ENCODE measurements around the gene CTNNBIP1.
A peak's percentile ranks its signal among the peaks of the same experiment; 100 is the strongest.

CTNNBIP1 gene

GRCh38 chr1:9904596-9904995 lies 5.5 kb downstream of the CTNNBIP1 start:
- no peak for DNase-seq (ENCODE audit: low read depth, low spot score)

GRCh38 chr1:9903801-9904527 lies 6.1 kb downstream of the CTNNBIP1 start:
- DNase-seq (ENCODE audit: low read depth, low spot score): no peak

DNA sequence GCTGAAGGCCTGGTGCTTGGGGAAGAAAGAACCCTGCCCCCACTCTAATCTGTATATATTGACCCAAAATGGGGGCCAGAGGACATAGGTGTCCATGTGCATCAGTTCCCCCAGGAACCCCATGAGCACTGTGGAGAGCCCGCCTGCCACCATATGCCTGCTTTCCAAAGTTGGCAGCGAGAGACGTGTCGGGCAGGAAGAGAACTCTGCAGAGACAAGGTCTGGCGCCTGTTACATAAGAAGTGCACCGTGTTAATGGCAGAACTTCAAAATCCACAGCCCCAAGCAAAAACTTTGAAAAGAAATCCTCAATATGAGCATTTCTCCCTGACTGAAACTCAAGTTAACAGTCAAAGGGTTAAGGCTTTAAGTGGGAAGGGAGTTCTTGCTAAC lies 8.0 kb downstream of the CTNNBIP1 start:
- no peak for DNase-seq (ENCODE audit: low read depth, low spot score)

DNA sequence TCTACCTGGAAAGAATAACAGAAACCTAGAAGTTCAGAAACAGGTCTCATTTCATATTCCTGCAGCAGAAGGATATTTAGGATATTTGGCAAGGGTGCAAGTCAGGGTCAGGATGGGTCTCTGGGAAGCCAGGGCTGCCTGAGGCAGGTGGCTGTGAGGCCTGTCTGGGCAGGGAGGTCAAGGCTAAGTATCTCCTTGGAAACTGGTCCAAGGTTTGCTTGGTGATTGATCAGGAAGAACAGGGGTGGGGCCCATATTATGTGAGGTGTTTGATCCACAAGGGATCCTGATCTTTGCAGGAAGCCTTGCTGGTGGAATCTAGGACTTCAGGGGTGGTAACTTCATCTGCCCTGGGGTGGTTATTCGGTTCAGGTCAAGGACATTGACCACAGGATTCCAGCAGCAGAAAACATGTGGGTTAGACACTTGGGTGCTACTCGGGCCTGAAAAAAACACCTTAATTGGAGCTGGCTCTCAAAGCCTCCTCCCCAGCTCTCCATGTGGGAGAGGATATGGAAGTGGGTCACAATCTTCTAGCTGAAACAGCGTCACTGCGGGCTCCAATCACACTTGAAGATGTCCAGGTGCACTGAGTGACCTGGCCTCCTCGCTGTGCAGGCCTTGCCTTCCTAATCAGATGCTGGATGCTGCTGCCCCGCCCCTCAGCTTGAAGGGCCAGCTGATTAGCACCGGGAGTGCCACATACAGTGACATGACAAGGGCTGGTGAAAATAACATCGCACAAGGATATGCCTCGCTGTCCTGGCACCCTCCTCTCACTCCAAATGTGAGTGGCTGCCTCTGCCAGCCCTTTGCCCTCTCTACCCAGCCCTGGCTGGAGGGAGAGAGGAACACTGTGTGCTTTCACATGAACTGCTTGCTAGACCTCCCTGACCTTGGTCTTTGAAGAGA lies 8.7 kb downstream of the CTNNBIP1 start:
- no peak for DNase-seq (ENCODE audit: low read depth, low spot score)

DNA sequence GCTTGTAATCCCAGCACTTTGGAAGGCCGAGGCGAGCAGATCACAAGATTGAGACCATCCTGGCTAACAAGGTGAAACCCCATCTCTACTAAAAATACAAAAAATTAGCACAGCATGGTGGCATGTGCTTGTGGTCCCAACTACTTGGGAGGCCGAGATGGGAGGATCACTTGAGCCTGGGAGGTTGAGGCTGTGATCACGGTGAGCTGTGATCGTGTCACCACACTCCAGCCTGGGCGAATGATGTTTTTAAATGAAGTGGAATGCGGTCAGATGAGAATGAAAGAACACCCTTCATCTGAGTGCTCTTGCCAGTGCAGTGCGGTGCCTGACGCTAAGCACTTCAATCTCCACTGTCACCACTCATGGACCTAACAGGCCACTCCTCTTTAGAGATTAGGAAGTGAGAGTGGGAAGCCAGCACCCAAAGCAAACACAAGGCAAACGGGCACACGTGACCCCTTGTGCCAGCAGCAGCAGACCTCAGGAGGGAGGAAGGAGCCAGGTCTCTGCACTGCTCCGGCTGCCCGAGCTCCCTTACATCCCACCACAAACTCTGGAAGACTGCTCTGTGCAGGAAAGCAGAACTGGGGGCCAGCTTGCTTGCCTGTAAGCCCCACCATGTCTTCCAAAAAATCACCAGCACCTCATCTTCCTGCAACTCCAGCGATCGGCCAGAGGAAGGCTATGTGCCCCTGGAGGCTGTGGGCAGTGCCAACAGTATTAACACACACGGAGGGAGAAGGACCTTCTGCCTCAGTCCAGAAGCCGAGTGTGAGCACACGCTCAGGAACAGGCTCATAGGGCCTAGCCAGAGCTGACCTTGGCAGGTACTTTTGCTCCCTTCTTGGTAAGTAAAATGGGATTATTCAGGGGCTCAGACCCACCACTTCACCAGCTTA lies 9.7 kb downstream of the CTNNBIP1 start:
- DNase-seq (ENCODE audit: low read depth, low spot score): no peak

- DNase-seq (ENCODE audit: low read depth, low spot score): no peak
These were observed 16.0 kb downstream of the CTNNBIP1 start for GRCh38 chr1:9894115-9894514.

- no peak for DNase-seq (ENCODE audit: low read depth, low spot score)
These were observed 17.2 kb downstream of the CTNNBIP1 start for GRCh38 chr1:9892563-9893528.

- DNase-seq (ENCODE audit: low read depth, low spot score): no peak
These were observed 18.9 kb downstream of the CTNNBIP1 start for GRCh38 chr1:9891207-9891606.

DNA sequence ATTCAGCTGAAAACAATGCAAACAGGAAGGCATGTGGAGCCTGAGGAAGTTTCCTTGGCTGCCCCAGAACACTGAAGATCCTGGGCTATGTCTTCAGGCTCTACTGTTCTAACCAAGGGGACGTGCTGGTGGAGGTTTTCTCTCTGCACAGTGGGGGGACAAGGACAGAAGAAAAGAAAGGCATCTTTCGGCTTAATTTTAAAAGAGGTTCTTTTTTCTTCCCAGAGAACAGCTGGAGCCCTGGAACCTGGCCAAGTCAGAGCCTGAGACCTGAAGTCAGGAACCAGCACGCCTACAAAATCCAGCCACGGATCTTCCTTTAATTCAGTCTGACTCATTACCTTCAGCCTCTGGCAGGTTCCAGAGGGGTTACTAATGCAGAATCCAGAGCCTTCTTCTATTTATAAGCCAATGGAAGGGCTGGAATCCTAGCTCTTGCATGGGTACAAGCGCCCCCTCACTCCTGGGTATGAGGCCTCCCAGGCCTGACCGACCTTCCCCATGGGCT lies 19.8 kb downstream of the CTNNBIP1 start:
- peak; percentile 92 for DNase-seq (ENCODE audit: low read depth, low spot score)

GRCh38 chr1:9889411-9889810 lies 20.7 kb downstream of the CTNNBIP1 start:
- DNase-seq (ENCODE audit: low read depth, low spot score): no peak

- no peak for DNase-seq (ENCODE audit: low read depth, low spot score)
These were observed 21.2 kb downstream of the CTNNBIP1 start for GRCh38 chr1:9888886-9889285.

DNA sequence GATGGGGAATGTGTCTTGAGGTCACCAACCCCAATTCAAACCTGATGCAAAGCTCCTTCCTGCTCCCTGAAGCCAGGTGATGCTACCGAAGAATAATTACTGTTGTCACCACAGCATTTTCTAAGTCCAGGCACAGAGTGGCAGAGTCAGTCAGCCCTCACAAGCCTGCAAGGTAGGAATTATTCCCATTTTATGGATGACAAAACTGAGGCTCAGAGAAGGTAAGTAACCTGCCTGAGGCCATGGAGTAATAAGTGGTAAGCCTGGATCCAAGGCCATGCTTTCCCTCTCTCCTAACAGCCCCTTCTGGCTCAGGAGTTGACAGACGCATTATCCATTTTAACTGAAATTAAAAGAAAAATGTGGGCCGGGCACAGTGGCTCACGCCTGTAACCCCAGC lies 23.0 kb downstream of the CTNNBIP1 start:
- DNase-seq (ENCODE audit: low read depth, low spot score): no peak

- no peak for DNase-seq (ENCODE audit: low read depth, low spot score)
These were observed 23.9 kb downstream of the CTNNBIP1 start for GRCh38 chr1:9886092-9886742.

DNA sequence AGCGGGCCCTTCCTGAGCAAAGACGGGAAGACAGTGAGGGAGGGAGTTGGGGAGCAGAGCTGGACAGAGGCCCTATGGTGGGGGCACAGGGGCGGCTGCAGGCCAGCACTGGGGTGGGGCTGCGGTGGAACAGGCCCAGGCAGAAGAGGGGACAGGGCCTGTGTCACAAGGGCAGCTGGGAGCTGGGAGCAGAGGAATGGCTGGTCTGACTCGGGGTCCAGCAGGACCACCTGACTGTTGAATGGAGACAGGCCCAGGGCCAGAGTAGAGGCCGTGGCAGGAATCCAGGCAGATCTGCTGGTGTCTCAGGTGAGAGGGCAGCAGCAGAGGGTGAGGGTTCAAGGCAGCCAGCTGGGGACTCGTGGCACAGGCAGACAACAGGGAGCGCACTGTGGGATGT lies 25.3 kb downstream of the CTNNBIP1 start:
- DNase-seq (ENCODE audit: low read depth, low spot score): no peak

DNA sequence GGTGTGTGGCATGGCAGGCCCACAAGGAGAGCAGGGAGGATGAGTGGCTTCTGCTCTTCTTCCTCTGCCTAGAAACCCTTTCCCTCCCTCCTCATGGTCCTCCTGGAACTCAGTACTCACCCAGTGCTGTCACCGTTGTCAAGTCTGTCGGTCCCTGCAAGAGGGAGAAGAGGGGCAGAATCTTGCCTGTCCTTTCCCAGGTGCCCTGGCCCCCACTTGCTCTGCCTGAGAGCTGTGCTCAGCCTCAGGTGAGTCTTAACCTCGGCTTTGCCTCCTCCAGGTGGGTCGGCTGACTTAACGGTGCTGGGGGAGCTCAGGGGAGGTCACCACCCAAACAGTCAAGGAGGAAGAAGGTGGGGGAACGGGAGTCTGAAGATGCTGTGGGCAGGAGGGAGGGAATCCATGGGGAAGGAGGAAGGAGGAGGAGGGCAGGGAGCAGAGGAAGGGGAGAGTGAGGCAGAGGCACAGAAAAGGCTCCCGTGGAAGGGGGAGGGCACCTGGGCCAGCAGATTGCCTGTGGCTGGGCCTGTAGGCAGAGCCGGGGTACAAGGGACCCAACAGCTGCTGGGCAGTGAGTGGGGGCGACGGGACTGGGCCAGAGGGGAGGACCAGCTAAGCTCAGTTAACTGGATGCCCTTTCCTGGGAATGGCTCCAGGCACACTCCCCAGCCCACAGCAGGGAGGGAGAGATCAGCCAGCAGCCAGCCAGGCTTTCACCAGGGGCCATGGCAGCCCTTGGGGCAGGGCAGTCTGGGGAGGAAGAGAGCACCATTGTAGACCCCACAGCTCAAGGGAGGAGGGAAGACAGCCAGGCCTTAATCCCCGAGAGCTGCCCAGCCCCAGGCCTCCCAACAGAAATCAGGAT lies 26.3 kb downstream of the CTNNBIP1 start:
- no peak for DNase-seq (ENCODE audit: low read depth, low spot score)

- DNase-seq (ENCODE audit: low read depth, low spot score): no peak
These were observed 27.1 kb downstream of the CTNNBIP1 start for GRCh38 chr1:9882945-9883303.

- no peak for DNase-seq (ENCODE audit: low read depth, low spot score)
These were observed 27.6 kb downstream of the CTNNBIP1 start for GRCh38 chr1:9882296-9882944.

DNA sequence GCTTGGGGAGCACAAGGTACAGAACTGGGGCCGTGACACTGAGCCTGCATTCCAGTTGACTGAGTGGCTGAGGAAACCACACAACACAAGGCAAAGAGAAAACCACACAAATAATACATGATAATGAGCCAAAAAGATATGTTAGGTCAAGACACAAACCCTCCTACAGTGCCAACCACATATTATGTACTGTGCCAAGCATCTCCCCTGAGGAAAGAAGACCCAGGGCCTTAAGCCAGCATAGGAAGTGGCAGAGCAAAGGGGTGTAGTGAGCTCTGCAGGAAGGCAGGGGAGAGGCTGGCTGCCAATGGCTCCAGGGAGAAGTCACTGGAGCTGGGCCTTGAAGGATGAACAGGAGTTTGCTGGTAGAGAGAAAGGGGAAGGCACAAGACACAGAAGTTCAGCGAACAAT lies 28.2 kb downstream of the CTNNBIP1 start:
- no peak for DNase-seq (ENCODE audit: low read depth, low spot score)

- DNase-seq (ENCODE audit: low read depth, low spot score): no peak
These were observed 31.7 kb downstream of the CTNNBIP1 start for GRCh38 chr1:9878404-9878803.
